Measurements from ENCODE around the gene PDZD2.

DNA sequence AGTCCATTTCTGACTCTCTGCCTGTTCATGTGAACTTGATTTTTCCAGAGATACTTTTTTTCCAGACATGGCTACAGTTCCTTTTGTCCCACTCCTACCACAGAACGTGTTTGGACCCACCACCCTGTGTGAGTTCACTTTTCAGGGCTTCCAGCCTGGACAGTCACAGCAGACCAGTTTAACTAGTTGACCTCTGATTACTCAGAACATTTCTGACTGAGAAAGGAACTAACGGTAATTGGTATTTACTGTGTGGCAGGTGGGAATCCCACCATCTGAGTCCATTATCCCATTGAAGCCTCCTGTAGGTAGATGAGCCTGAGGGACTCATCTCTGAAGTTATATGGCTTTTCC, 325.1 kb downstream of the PDZD2 start:
- TF ChIP-seq POLR2A (IDR thresholded peaks at IDR 0.05) = no peak
- TF ChIP-seq, protein P1, sequence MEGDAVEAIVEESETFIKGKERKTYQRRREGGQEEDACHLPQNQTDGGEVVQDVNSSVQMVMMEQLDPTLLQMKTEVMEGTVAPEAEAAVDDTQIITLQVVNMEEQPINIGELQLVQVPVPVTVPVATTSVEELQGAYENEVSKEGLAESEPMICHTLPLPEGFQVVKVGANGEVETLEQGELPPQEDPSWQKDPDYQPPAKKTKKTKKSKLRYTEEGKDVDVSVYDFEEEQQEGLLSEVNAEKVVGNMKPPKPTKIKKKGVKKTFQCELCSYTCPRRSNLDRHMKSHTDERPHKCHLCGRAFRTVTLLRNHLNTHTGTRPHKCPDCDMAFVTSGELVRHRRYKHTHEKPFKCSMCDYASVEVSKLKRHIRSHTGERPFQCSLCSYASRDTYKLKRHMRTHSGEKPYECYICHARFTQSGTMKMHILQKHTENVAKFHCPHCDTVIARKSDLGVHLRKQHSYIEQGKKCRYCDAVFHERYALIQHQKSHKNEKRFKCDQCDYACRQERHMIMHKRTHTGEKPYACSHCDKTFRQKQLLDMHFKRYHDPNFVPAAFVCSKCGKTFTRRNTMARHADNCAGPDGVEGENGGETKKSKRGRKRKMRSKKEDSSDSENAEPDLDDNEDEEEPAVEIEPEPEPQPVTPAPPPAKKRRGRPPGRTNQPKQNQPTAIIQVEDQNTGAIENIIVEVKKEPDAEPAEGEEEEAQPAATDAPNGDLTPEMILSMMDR (IDR thresholded peaks at IDR 0.05) = no peak
